ENCODE data around the gene IGSF23.

Gene IGSF23, protein sequence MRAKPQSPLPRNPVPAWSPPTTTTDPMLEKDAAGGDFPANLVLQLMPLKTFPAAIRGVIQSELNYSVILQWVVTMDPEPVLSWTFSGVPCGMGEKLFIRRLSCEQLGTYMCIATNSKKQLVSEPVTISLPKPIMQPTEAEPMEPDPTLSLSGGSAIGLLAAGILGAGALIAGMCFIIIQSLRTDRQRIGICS

GRCh38 chr19:44613295-44614178, at the start of gene IGSF23:
Gene IGSF23 (plus strand): TSS chr19:44613563. CDS start chr19:44613646, 83 bp downstream.
- peak within 1 kb of the TSS; percentile 89 for H3K27ac ChIP-seq
- TF ChIP-seq, protein P1, sequence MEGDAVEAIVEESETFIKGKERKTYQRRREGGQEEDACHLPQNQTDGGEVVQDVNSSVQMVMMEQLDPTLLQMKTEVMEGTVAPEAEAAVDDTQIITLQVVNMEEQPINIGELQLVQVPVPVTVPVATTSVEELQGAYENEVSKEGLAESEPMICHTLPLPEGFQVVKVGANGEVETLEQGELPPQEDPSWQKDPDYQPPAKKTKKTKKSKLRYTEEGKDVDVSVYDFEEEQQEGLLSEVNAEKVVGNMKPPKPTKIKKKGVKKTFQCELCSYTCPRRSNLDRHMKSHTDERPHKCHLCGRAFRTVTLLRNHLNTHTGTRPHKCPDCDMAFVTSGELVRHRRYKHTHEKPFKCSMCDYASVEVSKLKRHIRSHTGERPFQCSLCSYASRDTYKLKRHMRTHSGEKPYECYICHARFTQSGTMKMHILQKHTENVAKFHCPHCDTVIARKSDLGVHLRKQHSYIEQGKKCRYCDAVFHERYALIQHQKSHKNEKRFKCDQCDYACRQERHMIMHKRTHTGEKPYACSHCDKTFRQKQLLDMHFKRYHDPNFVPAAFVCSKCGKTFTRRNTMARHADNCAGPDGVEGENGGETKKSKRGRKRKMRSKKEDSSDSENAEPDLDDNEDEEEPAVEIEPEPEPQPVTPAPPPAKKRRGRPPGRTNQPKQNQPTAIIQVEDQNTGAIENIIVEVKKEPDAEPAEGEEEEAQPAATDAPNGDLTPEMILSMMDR (IDR thresholded peaks at IDR 0.05) = no peak
- H3K4me3 ChIP-seq (ENCODE audit: low read depth in 1 of 2, low read length in 1 of 2) = no peak within 1 kb of the TSS
- H3K36me3 ChIP-seq = no peaks in the 10 kb centered on the region
- H3K27me3 ChIP-seq = no peaks in the 10 kb centered on the region
- H3K4me1 ChIP-seq (ENCODE audit: control insufficient read depth in 1 of 2, insufficient read depth in 1 of 2, low read depth in 1 of 2, low read length in 1 of 2) = peaks cover 39 to 44% of the 10 kb centered on the region in 2 experiments
- H3K9me3 ChIP-seq = no peaks in the 10 kb centered on the region

GRCh38 chr19:44566984-44567383, 46.4 kb upstream of the IGSF23 start:
- Histone ChIP-seq H3K9me3 (no peaks in the 10 kb centered on the region), H3K36me3 (no peaks in the 10 kb centered on the region), H3K4me3 (ENCODE audit: low read depth in 1 of 2, low read length in 1 of 2) (no peak overlapping the region), H3K27ac (no peak overlapping the region), H3K27me3 (peaks cover 9% of the 10 kb centered on the region), H3K4me1 (ENCODE audit: control insufficient read depth in 1 of 2, insufficient read depth in 1 of 2, low read depth in 1 of 2, low read length in 1 of 2) (peaks cover 8 to 18% of the 10 kb centered on the region in 2 experiments)
- TF ChIP-seq, protein P1 (IDR thresholded peaks at IDR 0.05) = no peak

GRCh38 chr19:44567745-44568144, 45.6 kb upstream of the IGSF23 start:
- no peak overlapping the region for H3K27ac ChIP-seq
- H3K36me3 ChIP-seq = no peaks in the 10 kb centered on the region
- peaks cover 8 to 18% of the 10 kb centered on the region in 2 experiments for H3K4me1 ChIP-seq (ENCODE audit: control insufficient read depth in 1 of 2, insufficient read depth in 1 of 2, low read depth in 1 of 2, low read length in 1 of 2)
- TF ChIP-seq, protein P1 (IDR thresholded peaks at IDR 0.05) = no peak
- H3K27me3 ChIP-seq = peaks cover 9% of the 10 kb centered on the region
- no peaks in the 10 kb centered on the region for H3K9me3 ChIP-seq
- no peak overlapping the region for H3K4me3 ChIP-seq (ENCODE audit: low read depth in 1 of 2, low read length in 1 of 2)

DNA sequence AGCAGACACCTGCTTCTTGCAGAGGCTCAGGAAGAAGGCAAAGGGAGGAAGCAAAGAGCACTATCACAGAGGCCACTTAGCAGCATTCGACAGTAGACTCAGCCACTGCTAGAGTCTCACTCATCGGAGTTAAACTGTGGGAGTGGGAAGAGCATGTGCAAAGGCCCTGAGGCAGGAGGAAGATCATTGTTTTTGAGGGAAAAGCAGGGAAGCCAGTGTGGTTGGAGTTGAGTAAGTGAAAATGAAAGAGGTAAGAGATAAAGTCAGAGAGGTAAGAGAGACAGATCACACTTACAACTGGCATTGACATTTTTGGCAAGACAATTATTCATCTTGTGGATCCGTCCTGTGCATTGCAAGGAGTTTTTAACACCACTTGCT, 42.8 kb upstream of the IGSF23 start:
- no peak overlapping the region for H3K4me3 ChIP-seq (ENCODE audit: low read depth in 1 of 2, low read length in 1 of 2)
- no peaks in the 10 kb centered on the region for H3K9me3 ChIP-seq
- TF ChIP-seq, protein P1 (IDR thresholded peaks at IDR 0.05) = no peak
- peaks cover 8 to 18% of the 10 kb centered on the region in 2 experiments for H3K4me1 ChIP-seq (ENCODE audit: control insufficient read depth in 1 of 2, insufficient read depth in 1 of 2, low read depth in 1 of 2, low read length in 1 of 2)
- H3K27ac ChIP-seq = no peak overlapping the region
- peaks cover 9% of the 10 kb centered on the region for H3K27me3 ChIP-seq
- H3K36me3 ChIP-seq = no peaks in the 10 kb centered on the region

- Histone ChIP-seq H3K4me3 (ENCODE audit: low read depth in 1 of 2, low read length in 1 of 2) (no peak overlapping the region), H3K4me1 (ENCODE audit: control insufficient read depth in 1 of 2, insufficient read depth in 1 of 2, low read depth in 1 of 2, low read length in 1 of 2) (peaks cover 8 to 15% of the 10 kb centered on the region in 2 experiments), H3K27ac (no peak overlapping the region), H3K9me3 (no peaks in the 10 kb centered on the region), H3K27me3 (peaks cover 9% of the 10 kb centered on the region), H3K36me3 (no peaks in the 10 kb centered on the region)
- TF ChIP-seq, protein P1 (IDR thresholded peaks at IDR 0.05) = peak; percentile 58
Observed at GRCh38 chr19:44570984-44571684, 42.2 kb upstream of the IGSF23 start.

Data from neutrophil (primary cell).